Fibroblast of skin of left quadriceps (primary cell): ENCODE data around the gene RNF208.
A peak's percentile ranks its signal among the peaks of the same experiment; 100 is the strongest.

ENCODE experiments used
- DNase-seq, 2 experiments: peaks; one replicate each; pipeline ENCODE4 v3.0.0-alpha.2; 2013; ENCODE audit warnings: low read depth in 2 of 2

RNF208 gene

DNA sequence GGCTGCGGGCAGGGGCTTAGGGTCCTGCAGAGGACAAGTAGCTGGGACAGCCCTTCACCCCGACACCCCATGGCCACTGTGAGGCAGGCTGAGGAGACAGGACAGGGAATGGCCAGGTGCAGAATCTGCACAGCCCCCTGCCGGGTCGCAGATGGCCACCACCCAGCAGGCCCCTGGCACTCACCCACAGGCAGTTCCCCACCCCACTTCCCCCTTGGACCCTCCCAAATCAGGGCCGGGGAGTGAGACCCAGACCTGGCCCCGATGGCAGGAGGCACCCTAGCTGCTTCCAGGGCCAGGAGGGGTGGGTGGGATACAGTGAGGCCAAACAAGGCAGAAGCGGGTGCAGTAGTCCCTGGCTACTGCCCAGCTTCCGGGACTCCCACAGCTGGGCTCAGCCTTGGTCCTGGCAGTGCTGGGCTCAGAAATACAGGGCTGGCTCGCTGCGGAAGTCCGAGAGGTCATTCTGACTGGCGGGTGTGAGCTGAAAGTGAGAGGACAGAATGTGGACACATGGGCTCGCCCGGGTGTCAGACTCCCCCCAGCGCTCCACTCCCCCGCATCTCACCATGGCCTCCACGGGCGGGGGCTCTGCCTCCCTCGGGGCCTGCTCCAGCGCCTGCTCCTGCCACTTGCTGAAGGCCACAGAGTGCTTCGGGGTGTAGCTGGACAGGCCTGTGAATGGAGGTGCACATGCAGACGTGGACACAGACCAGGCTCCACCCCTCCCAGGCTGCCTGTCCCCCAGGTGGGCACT lies 30.2 kb downstream of the RNF208 start:
- no peak for DNase-seq

DNA sequence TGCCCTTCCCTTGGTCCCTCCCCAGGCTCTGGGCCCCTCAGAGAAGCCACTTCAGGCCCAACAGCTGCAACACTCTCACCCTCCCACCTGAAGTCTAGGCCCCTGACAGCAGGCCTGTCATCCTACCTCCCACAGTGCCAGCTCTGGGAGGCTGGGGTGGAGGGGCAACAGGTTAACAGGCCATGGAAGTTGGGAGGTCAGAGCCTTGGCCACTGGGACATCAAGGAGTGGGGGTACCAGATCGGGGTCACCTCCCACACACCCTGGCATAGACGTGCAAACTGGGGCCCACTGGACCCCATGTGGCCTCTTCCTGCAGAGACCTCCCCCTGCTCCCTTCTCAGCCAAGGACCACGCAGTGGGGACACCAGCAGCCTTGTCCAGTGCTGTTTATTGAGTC lies 30.8 kb downstream of the RNF208 start:
- DNase-seq: no peak

DNA sequence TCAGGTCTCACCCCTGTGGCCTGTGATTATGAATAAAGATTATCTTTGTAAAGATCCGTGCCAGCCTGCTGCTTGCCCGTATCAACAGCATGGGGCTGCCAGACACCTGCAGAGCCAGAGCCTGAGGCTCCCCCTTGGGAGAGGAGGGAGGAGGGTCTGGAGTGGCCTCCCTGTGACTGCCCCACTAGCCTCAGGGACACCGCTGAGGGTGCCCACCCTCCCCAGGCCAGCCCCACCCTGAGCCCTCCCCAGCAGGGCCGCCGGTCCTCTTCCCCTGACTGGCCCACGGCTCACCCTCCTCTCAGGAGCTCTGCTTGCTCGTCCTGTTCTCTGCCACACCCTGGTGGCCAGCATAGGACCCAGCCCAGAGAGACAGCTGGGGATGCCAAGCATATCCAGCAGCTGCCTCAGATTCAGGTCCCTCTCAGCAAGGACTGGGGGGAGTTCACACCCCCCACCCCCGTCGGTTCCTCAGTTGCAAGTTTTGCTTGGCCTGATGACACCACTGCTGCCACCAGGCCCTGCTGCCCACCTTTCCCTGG lies 31.7 kb downstream of the RNF208 start:
- no peak for DNase-seq

DNA sequence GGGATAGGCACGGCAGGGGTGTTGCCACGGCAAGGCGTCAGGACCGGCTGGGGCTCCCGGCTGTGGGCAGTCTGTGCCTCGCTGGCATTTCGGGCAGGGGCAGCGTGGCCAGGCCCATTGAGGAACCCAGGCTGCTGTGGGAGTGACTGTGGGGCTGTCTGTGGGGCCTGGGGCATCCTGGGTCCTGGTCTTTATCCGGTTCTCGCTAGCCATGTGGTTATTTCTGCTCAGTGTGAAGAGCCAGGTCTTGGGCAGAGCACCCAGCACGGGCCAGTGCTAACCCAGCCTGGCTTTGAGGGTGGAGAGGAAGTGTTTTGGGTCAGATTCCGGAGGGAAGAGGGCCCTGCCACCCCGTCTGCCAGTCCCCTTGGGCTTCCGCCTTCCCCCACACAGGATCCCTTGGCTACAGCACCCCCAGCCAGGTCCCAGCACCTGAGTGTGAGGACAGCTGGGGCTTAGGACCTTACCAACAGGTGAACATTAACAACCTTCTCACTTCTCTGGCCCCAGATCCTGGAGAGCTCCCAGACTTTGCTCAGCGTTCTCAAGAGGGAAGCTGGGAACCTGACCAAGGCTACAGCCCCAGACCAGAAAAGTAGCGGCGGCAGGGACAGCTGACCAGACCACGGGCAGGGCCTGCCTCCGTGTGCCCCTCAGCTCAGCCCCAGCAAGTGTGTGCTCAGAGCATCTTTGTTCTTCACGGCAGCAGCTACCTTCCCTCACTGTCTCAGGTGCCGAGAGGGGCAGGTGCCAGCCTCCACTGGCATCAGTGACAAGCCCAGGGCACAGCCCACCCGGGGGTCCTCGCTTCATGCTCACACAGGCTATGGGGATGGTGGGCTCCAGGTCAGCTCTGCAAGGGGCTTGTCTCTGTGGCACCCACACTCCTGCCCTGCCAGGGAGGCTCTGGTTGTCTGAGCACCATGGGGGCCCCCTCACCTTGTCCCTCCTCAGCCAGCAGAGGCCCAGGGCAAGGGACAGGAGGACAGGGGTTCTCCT lies 32.4 kb downstream of the RNF208 start:
- DNase-seq: no peak

DNA sequence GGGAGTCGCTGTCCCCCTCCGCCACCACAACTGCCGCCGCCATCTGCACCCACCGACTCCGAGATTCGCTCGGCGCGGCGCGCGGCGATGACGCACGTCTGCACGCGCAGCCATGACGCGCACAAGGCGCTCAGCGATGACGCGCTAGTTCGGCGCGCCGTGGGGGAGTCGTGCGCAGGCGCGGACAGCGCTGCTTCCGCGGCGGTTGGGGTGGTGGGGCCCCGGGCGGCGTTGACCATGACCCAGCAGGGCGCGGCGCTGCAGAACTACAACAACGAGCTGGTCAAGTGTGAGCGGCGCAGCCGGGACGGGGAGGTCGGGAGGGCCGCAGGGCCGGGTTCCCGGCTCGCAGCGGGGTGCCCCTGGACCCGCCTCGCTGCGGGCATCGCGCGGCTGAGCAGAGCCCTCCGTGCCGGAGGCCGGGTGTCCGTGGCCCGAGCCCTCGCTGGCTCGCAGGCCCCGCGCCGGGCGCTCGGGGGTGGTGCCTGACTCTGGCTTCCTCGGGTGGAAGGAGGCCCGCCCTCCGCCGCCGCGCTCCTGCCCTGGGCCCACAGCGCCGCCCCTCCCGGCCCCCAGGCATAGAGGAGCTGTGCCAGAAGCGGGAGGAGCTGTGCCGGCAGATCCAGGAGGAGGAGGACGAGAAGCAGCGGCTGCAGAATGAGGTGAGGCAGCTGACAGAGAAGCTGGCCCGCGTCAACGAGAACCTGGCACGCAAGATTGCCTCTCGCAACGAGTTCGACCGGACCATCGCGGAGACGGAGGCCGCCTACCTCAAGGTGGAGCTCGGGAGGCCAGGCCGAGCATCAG lies 33.3 kb downstream of the RNF208 start, which contains the start of the genes ANAPC2 and SSNA1:
Gene ANAPC2, minus strand, starts transcription at position 71 of the 807 bp plus-strand sequence. Its CDS starts 28 bp downstream, at position 43.
Gene SSNA1, plus strand, starts transcription at position 187 of the 807 bp plus-strand sequence. Its CDS starts 51 bp downstream, at position 238.
- peak; percentile 80 for DNase-seq

DNA sequence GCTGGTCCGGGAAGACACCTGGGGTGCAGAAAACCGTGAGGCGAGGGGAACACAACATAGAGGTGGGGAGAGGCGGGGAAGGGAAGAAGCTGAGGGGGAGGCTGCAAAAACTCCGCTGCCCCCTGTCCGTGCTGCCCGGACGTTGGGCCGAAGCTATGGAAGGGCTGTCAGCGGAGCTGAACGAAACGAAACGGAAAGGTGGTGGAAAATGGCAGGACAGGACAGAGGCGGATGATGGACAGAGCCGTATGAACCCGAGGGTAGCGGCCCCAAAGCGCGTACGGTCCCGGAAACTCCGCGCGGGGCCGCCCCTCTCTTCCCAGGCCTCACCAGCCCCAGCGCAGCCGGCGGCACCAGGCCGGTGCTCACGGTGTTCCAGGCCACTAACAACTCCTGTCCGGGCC lies 34.0 kb downstream of the RNF208 start:
- DNase-seq: no peak

DNA sequence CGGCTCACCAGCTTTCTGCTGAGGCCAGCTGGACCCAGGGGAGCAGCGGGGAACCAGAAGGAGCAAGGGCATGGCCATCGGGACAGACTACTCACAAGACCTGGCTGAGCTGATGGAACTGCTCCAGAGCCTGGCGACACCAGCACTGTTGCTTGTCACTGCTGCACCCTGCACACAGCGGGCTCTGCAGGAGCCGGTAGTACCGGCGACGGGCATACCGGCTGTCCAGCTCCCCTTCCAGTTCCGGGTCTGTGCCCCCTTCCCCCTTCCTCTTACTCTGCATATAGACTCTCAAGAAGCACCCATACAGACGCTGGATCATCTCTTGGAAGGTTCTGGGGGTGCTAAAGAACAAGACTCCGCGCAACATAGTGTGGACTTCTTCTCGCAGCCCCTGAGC lies 34.7 kb downstream of the RNF208 start:
- DNase-seq: no peak

DNA sequence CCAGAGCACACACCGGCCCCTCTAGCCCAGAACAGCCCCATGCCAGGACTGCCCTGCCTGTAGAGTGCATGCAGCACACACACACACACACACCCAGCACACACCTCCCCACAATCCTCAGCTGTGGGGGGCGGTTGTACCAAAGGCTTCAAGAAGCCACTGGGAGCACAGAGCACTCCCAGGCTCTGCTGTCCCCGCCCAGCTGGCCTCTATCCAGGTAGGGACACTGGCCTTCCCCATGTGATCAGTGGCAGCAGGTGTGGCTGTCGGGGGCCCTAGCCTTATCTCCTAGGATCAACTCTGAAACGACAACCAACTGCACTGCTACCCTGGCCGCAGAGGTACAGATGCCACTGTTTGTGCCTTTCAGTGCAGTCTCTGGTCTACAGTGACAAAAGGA lies 35.7 kb downstream of the RNF208 start:
- no peak for DNase-seq

DNA sequence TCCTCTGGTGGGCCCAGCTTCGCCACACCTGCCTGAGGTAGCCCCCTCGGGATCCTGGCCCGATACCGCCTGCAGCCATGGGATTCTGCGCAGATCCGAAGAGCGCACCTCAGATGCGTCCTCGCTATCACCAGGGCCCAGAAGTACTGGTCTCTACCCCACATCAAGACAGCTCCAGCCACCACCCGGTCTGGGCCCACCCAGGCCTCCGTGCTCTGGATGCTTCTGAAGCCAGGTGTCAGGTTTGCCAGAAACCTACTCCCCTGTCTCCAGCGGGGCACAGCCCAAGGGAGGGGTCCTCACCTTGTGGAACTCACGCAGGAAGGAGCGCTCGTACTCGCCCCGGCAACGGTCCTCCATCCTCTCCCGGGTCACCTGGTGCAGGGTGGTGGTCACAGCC lies 36.1 kb downstream of the RNF208 start:
- no peak for DNase-seq

DNA sequence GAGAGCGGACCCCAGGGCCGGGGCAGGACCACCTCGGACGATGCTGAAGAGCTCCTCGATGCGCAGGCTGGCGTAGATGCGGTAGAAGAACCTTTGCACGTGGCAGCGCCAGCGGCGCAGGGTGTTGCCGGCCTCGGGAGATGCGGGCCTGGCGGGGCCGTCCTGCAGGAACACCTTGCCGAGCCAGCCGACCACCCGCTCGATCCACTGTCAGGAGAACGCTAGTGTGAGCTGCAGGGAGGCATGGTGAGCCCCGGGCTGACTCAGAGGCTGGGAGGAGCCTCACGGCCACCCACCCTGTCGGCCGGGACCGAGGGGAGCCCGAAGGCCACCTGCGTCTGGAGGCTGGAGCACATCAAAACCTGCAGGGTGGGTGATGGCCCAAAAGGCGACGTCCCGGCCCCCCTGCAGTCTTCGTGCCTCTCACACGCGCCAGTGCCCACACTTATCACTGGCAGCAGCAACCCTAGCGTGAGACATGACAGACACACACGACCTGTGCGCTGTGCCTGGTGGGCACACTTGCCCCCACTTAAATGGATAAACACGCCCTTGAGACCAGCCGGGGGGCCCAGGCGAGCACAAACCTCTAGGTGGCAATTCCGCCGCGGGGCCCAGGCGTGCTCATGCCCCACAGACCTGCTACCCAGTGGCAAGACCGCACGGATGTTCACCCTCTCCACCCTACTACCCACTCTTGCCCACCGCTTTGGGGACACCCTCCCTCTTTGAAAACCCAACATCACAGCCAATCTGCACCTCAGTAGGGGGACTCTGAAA lies 37.0 kb downstream of the RNF208 start:
- DNase-seq: no peak

DNA sequence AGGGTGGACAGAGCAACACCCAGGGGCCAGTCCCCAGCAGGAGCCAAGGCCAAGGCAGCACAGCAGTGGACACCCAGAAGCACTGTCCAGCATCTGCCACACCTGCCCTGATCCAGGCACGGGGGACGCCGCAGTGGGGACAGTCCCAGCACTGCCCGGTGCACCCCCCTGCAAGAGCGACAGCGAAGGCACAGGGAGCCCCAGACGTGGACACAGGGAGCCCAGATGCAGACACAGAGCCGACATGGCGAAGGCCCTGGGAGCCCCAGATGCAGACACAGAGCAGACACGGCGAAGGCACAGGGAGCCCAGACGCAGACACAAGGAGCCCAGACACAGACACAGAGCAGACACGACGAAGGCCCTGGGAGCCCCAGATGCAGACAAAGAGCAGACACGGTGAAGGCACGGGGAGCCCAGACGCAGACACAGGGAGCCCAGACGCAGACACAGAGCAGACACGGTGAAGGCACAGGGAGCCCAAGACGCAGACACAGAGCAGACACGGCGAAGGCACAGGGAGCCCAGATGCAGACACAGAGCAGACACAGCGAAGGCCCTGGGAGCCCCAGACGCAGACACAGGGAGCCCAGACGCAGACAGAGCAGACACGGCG lies 38.0 kb downstream of the RNF208 start:
- DNase-seq: no peak

DNA sequence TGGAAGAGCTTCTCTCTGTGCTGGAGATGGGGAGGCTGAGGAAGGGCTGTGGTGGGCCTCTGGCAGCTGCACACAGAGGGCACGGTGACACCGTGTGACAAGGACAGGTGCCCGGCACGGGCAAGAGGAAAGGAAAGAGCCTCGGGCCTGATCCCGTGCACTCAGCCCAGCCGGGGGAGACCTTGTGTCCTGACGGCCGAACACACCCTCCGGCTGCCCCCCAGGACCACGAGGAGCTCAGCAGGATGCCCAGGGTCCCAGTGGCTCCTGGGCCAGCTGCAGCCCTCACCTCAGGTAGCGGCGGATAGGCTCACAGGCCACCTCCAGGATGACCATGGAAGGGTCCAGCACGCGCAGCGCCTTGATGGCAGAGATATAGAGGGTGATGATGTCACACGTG lies 39.2 kb downstream of the RNF208 start:
- no peak for DNase-seq

DNA sequence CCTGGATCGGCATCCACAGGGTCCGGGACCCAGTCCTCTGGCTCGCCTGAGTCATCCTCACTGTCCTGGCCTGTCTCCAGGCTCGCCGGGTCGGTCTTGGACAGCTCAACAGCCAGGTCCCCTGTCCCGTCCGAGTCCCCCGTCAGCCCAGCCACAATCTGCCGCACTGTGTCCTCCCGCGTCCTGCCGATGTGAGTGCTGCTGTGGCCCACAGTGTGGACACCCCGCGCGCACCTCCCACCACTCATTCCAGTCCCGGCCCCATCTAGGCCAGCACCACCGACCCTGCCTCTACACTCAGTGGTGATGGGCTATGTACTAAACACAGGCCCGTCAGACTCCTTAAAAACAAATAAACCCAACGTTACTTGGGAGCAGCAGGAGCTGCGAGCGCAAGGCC lies 40.4 kb downstream of the RNF208 start:
- DNase-seq: no peak

DNA sequence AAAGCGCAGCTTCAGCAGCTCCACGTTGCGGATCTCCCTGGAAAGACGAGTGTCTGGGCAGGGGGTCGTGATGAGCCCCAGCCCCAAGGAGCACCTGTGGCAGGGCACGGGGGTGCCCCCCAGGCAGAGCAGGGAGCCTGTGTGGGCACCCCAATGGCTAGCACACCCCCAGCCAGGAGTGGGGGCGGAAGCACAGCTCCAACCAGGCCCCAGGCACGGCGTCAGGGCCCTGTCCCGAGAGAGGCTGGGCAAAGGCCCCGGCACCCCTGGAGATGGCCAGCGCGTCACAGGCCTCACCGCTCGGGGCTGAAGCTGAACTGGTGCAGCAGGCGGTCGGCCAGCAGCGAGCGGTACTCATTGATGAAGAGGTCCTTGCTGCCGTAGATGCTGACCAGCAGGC lies 41.5 kb downstream of the RNF208 start:
- DNase-seq: no peak

DNA sequence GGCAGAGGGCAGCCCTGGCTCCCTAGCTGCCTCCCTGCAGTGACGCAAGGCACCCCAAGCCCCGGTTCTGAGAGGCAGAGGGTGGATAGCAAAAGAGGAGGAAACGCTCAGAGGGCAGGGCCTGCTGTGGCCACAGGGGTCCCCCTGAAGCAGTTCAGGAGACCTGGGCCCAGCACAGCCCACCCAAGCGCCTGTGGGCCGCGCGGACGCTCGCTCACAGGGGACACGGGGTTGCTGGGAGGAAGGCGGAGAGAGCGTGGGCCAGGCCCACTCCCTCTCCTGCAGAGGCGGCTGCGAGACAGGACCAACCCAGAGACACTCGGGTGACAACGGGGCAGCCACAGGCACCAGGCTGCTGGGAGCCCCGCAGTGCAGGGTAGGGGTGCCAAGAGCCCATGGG lies 42.3 kb downstream of the RNF208 start:
- no peak for DNase-seq

DNA sequence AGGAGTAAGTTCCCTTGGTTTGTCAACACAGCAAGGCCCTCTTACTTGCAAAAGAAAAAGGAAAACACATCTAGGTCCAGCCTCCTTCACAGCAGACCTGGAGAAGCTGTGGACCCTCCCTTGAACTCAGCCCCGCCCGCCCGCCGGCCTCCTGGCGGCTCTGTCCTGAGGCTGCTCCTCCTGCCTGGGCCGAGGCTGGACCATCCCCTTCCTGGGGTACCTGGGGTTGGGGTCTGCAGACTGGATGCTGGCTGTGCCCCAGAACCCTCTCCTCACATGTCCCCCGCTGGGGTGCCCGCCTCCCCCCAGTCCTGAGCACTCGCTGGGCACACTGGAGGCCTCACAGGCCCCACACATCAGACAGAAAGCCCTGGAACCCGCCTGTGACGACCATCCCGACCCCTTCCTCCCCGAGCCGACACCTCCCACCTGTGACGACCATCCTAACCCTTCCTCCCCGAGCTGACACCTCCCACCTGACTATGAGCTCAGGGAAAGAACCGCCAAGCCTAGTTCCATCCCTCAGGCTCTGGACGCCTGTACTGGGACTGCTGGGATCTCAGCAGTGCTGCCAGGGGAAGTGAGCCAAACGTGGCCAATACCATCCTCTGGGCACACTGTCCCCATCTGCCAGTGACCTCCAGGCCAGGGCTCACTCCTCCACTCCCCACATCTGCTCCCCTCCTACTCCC lies 43.0 kb downstream of the RNF208 start:
- DNase-seq: no peak

DNA sequence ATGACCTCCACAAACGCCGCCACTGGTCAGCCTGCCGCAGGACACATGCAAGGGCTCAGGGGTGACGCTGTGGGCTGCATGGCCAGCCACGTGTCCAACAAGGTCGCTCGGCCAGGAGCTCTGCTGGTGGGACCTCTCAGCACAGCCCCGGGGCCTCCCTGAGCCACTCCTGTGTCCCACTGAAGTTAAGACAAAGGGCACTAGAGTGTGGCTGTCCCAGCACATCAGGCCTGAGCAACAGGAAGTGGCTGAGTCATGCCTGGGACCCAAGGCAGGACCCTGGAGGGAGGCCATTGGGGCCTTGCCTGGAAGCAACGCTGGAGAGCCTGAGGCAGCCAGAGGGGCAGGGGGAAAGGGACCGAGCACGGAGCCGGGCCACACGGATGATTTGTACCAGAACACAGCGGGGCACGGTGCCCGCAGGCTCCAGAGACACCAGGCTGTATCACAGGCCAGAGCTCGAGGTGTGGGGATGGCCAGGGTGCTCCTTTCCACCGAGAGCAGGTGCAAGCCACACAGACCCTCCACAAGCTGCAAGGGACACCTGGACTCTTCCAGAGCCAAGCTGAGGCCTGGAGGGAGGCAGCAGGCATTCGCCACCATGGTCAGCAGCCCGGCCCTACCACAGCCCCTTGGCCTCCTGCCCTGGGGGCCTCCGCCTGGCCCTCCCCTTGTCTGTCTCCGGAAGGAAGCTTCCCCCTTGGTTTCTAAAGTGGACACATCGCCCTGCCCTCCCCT lies 43.7 kb downstream of the RNF208 start:
- DNase-seq: no peak

DNA sequence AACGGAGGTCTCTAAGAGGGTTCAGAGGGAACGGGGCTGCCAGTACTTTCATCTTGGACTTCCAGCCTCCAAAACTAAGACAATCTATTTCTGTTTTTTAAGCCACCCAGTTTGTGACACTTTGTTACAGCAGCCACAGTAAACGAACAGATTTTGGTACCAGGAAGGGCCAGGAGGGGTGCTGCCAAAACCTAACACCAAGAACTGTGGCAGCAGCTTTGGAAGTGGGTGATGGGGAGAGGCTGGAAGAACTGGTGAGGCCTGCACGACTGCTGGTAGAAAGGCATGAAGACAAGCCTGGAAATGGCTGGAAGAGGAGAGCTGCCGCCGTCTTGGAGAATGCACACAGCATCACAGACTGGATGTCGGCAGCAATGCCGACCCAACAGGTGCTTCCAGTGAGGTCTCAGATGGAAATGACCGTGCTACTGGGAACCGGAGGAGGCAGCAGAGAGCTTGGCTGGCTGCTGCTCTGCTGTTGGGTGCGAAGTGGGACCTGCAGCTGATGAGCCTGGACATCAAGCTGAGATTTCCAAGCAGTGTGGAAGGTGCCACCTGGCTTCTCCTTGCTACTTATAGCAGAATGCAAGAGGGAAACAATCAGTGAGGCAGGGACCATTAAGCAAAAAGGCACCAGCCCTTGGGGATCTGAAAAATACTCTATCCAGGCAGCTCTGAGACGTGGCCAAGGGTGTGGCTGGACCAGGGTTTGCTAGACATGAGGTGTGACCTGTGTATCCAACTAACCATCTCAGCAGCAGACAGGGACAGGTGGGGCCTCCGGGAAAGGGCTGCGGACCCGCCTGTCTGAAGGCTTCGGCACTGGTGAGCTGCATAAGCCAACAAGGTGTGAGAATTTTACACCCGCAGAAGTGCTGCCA lies 45.5 kb downstream of the RNF208 start:
- no peak for DNase-seq
